Measurements from ENCODE around the gene PLA2R1.

DNA sequence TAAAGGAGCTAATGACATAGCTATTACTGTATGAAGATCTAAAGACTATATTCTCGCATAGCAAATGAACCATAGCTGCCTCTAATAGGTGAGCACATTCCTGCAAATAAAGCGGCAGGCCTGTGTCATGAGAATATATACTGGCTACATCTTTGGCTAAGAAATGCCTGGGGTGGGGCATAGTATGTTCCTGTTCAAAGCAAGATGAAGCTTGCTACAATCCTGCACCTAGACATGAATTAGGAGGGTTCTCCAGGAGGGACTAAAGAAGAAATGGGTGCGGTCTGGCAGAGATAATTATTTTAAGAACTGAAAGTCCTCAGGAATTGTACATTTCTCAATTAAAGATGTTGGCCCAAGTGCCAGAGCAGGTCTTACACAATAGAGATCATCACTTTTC is 46.8 kb upstream of the PLA2R1 start:
- TF ChIP-seq, protein P1, sequence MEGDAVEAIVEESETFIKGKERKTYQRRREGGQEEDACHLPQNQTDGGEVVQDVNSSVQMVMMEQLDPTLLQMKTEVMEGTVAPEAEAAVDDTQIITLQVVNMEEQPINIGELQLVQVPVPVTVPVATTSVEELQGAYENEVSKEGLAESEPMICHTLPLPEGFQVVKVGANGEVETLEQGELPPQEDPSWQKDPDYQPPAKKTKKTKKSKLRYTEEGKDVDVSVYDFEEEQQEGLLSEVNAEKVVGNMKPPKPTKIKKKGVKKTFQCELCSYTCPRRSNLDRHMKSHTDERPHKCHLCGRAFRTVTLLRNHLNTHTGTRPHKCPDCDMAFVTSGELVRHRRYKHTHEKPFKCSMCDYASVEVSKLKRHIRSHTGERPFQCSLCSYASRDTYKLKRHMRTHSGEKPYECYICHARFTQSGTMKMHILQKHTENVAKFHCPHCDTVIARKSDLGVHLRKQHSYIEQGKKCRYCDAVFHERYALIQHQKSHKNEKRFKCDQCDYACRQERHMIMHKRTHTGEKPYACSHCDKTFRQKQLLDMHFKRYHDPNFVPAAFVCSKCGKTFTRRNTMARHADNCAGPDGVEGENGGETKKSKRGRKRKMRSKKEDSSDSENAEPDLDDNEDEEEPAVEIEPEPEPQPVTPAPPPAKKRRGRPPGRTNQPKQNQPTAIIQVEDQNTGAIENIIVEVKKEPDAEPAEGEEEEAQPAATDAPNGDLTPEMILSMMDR (IDR thresholded peaks at IDR 0.05), result no peak
- TF ChIP-seq EP300 (IDR thresholded peaks at IDR 0.05), result no peak
- TF ChIP-seq POLR2A (IDR thresholded peaks at IDR 0.05), result no peak

Measured in ovary (tissue), 3 donors.